Gastroesophageal sphincter (tissue), 3 donors: ENCODE data around the gene ITIH5.

ENCODE experiments used
- EP300 ChIP-seq: sonication (generic); formaldehyde crosslinking; IDR thresholded peaks from one replicate; pipeline ENCODE4 v1.6.1; 2017; ENCODE audit warnings: antibody characterized with exemption, mild to moderate bottlenecking
- POLR2A ChIP-seq, 2 donors: fragments of 450-650 bp; IDR thresholded peaks; one replicate each; pipeline ENCODE4 v1.6.1; 2017; ENCODE audit warnings: antibody characterized with exemption in 2 of 2, mild to moderate bottlenecking in 2 of 2, moderate library complexity in 1 of 2
- POLR2AphosphoS5 ChIP-seq: sonication (generic); formaldehyde crosslinking; IDR thresholded peaks from one replicate; pipeline ENCODE4 v1.6.1; 2017; ENCODE audit warnings: antibody characterized with exemption
- TF ChIP-seq, protein P1 (sequence below), 4 experiments: fragments of 200-600 bp in 2 of 4; fragments of 450-650 bp in 2 of 4; sonication (generic) in 1 of 4; IDR thresholded peaks; one replicate each; pipeline ENCODE4 v1.5.1; 2017 to 2019; ENCODE audit warnings: antibody characterized with exemption in 4 of 4, mild to moderate bottlenecking in 2 of 4, moderate library complexity in 2 of 4

- TF ChIP-seq, protein P1, sequence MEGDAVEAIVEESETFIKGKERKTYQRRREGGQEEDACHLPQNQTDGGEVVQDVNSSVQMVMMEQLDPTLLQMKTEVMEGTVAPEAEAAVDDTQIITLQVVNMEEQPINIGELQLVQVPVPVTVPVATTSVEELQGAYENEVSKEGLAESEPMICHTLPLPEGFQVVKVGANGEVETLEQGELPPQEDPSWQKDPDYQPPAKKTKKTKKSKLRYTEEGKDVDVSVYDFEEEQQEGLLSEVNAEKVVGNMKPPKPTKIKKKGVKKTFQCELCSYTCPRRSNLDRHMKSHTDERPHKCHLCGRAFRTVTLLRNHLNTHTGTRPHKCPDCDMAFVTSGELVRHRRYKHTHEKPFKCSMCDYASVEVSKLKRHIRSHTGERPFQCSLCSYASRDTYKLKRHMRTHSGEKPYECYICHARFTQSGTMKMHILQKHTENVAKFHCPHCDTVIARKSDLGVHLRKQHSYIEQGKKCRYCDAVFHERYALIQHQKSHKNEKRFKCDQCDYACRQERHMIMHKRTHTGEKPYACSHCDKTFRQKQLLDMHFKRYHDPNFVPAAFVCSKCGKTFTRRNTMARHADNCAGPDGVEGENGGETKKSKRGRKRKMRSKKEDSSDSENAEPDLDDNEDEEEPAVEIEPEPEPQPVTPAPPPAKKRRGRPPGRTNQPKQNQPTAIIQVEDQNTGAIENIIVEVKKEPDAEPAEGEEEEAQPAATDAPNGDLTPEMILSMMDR (IDR thresholded peaks at IDR 0.05) = no peak
- TF ChIP-seq POLR2A (IDR thresholded peaks at IDR 0.05) (no peak), POLR2AphosphoS5 (no peak), EP300 (no peak)
Measured at GRCh38 chr10:7547206-7547605, 119.6 kb downstream of the ITIH5 start.
